HFF-Myc (cell line): Measurements from ENCODE around the gene PRKCE.

Experiments used
- DNase-seq: peaks from one replicate; pipeline ENCODE4 v3.0.0-alpha.2; 2011; ENCODE audit warnings: low read depth; ENCODE audit errors: extremely low read depth
- H3K4me3 ChIP-seq: replicated peaks from 2 replicates; pipeline ENCODE4 v1.5.1; 2011; ENCODE audit warnings: low read depth, mild to moderate bottlenecking, control low read depth, low read length
- TF ChIP-seq, protein P1 (sequence below): IDR thresholded peaks from 2 replicates; pipeline ENCODE4 v1.5.1; 2012; ENCODE audit warnings: mild to moderate bottlenecking, low read depth, low read length, control low read depth; ENCODE audit errors: missing control alignments

The PRKCE gene

GRCh38 chr2:46072101-46072820, 420.8 kb downstream of the PRKCE start:
- DNase-seq = no peak
- H3K4me3 ChIP-seq = no peak overlapping the region
- TF ChIP-seq, protein P1, sequence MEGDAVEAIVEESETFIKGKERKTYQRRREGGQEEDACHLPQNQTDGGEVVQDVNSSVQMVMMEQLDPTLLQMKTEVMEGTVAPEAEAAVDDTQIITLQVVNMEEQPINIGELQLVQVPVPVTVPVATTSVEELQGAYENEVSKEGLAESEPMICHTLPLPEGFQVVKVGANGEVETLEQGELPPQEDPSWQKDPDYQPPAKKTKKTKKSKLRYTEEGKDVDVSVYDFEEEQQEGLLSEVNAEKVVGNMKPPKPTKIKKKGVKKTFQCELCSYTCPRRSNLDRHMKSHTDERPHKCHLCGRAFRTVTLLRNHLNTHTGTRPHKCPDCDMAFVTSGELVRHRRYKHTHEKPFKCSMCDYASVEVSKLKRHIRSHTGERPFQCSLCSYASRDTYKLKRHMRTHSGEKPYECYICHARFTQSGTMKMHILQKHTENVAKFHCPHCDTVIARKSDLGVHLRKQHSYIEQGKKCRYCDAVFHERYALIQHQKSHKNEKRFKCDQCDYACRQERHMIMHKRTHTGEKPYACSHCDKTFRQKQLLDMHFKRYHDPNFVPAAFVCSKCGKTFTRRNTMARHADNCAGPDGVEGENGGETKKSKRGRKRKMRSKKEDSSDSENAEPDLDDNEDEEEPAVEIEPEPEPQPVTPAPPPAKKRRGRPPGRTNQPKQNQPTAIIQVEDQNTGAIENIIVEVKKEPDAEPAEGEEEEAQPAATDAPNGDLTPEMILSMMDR = no peak

- TF ChIP-seq, protein P1 = no peak
- peak overlapping the region; percentile 14 for H3K4me3 ChIP-seq
- DNase-seq = peak; percentile 98
Observed at GRCh38 chr2:46073540-46074046, 422.1 kb downstream of the PRKCE start.

DNA sequence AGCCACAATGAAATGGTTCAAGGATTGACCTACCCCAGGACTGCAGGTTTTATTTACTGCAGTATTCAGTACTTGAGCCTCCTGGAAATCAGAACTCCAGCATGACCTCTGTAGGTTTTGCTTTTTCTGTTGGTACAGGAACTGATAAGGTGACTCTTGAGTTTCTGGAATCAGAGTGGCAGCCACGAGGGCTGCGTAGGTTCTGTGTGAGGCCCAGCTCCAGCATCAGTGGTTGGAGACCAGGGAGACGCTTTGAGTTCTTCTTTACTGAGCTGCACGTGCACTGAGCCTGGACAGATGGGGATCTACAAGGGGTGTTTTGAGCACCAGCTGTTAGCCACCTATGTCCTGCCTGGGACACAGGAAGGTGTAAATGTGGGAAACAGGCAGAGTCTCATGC, 423.0 kb downstream of the PRKCE start:
- DNase-seq = no peak
- TF ChIP-seq, protein P1 = no peak

GRCh38 chr2:46075848-46076247, 424.4 kb downstream of the PRKCE start:
- no peak overlapping the region for H3K4me3 ChIP-seq
- TF ChIP-seq, protein P1 = no peak
- DNase-seq = no peak

More for the DNA sequence above, 423.0 kb downstream of the PRKCE start:
- no peak overlapping the region for H3K4me3 ChIP-seq

- peak; percentile 50 for DNase-seq
- H3K4me3 ChIP-seq = no peak overlapping the region
- TF ChIP-seq, protein P1 = no peak
Observed at GRCh38 chr2:46076251-46076650, 424.8 kb downstream of the PRKCE start.

GRCh38 chr2:46076875-46077274, 425.4 kb downstream of the PRKCE start:
- TF ChIP-seq, protein P1 = no peak
- no peak for DNase-seq
- no peak overlapping the region for H3K4me3 ChIP-seq
